Measurements from ENCODE around the gene PTPN21. TPM values are rescaled to one million over a fixed set of nuclear protein-coding genes. Genes with fewer than 3 reads are reported as not detected.

Gene PTPN21
- total and polyA plus RNA-seq, 4 donors = 2.1 to 7.2 (median 3.1) TPM

DNA sequence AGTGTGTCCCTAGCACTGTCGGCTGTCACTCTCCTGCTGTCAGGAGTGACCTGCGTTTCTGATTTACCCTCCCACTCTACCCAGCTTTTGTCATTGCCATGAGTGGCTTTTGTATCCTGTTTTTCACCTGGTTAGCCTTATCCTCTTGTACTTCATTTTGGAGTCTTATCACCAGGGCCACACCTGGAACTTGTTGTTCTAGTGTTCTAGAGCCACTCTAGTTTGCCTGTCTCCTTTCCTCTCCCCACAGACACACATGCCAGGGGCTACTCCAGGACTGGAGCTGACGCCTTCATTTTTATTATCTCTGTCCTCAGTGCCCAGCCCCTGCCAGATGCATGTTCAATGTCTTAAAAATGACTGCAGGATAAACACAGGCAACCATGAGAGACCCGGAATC, 42.2 kb upstream of the PTPN21 start:
- WGBS = 94% methylated on average over 4 of the region's 4 CpGs

More for the DNA sequence above, 42.2 kb upstream of the PTPN21 start:
- H3K27ac ChIP-seq (ENCODE audit: low read depth in 1 of 2, low read length in 2 of 2) = no peak overlapping the region
- H3K9me3 ChIP-seq (ENCODE audit: control insufficient read depth in 4 of 4, low read length in 3 of 4) = no peaks in the 10 kb centered on the region
- no peak overlapping the region for H3K9ac ChIP-seq (ENCODE audit: low read depth in 1 of 2, low read length in 2 of 2)
- DNase-seq (ENCODE audit: low spot score) = no peak
- peaks cover 2 to 61% (median 49%) of the 10 kb centered on the region in 4 donors for H3K36me3 ChIP-seq (ENCODE audit: control insufficient read depth in 4 of 4, insufficient read depth in 3 of 4, low read depth in 1 of 4, low read length in 3 of 4)
- TF ChIP-seq, protein P1, sequence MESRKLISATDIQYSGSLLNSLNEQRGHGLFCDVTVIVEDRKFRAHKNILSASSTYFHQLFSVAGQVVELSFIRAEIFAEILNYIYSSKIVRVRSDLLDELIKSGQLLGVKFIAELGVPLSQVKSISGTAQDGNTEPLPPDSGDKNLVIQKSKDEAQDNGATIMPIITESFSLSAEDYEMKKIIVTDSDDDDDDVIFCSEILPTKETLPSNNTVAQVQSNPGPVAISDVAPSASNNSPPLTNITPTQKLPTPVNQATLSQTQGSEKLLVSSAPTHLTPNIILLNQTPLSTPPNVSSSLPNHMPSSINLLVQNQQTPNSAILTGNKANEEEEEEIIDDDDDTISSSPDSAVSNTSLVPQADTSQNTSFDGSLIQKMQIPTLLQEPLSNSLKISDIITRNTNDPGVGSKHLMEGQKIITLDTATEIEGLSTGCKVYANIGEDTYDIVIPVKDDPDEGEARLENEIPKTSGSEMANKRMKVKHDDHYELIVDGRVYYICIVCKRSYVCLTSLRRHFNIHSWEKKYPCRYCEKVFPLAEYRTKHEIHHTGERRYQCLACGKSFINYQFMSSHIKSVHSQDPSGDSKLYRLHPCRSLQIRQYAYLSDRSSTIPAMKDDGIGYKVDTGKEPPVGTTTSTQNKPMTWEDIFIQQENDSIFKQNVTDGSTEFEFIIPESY (IDR thresholded peaks at IDR 0.05) = no peak
- TF ChIP-seq HNF4A (conservative IDR thresholded peaks at IDR 0.05) (no peak), SP1 (IDR thresholded peaks at IDR 0.05) (no peak), FOXA1 (IDR thresholded peaks at IDR 0.05) (no peak), YY1 (IDR thresholded peaks at IDR 0.05) (no peak), JUND (IDR thresholded peaks at IDR 0.05) (no peak), RAD21 (IDR thresholded peaks at IDR 0.05) (no peak), EGR1 (IDR thresholded peaks at IDR 0.05; ENCODE audit: low read depth in 2 of 2) (no peak), FOXA2 (IDR thresholded peaks at IDR 0.05) (no peak), TAF1 (conservative IDR thresholded peaks at IDR 0.05) (no peak), RXRA (IDR thresholded peaks at IDR 0.05) (no peak), HNF4G (IDR thresholded peaks at IDR 0.05) (no peak), GABPA (IDR thresholded peaks at IDR 0.05 in 1 of 2, conservative IDR thresholded peaks at IDR 0.05 in 1 of 2) (no peak)
- TF ChIP-seq, protein P2, sequence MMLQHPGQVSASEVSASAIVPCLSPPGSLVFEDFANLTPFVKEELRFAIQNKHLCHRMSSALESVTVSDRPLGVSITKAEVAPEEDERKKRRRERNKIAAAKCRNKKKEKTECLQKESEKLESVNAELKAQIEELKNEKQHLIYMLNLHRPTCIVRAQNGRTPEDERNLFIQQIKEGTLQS (IDR thresholded peaks at IDR 0.05) = no peak
- TF ChIP-seq, protein P3, sequence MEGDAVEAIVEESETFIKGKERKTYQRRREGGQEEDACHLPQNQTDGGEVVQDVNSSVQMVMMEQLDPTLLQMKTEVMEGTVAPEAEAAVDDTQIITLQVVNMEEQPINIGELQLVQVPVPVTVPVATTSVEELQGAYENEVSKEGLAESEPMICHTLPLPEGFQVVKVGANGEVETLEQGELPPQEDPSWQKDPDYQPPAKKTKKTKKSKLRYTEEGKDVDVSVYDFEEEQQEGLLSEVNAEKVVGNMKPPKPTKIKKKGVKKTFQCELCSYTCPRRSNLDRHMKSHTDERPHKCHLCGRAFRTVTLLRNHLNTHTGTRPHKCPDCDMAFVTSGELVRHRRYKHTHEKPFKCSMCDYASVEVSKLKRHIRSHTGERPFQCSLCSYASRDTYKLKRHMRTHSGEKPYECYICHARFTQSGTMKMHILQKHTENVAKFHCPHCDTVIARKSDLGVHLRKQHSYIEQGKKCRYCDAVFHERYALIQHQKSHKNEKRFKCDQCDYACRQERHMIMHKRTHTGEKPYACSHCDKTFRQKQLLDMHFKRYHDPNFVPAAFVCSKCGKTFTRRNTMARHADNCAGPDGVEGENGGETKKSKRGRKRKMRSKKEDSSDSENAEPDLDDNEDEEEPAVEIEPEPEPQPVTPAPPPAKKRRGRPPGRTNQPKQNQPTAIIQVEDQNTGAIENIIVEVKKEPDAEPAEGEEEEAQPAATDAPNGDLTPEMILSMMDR (IDR thresholded peaks at IDR 0.05; ENCODE audit: low read depth, low read length, missing input control) = no peak
- TF ChIP-seq, protein P4, sequence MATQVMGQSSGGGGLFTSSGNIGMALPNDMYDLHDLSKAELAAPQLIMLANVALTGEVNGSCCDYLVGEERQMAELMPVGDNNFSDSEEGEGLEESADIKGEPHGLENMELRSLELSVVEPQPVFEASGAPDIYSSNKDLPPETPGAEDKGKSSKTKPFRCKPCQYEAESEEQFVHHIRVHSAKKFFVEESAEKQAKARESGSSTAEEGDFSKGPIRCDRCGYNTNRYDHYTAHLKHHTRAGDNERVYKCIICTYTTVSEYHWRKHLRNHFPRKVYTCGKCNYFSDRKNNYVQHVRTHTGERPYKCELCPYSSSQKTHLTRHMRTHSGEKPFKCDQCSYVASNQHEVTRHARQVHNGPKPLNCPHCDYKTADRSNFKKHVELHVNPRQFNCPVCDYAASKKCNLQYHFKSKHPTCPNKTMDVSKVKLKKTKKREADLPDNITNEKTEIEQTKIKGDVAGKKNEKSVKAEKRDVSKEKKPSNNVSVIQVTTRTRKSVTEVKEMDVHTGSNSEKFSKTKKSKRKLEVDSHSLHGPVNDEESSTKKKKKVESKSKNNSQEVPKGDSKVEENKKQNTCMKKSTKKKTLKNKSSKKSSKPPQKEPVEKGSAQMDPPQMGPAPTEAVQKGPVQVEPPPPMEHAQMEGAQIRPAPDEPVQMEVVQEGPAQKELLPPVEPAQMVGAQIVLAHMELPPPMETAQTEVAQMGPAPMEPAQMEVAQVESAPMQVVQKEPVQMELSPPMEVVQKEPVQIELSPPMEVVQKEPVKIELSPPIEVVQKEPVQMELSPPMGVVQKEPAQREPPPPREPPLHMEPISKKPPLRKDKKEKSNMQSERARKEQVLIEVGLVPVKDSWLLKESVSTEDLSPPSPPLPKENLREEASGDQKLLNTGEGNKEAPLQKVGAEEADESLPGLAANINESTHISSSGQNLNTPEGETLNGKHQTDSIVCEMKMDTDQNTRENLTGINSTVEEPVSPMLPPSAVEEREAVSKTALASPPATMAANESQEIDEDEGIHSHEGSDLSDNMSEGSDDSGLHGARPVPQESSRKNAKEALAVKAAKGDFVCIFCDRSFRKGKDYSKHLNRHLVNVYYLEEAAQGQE (IDR thresholded peaks at IDR 0.05) = no peak
- TF ChIP-seq, protein P5, sequence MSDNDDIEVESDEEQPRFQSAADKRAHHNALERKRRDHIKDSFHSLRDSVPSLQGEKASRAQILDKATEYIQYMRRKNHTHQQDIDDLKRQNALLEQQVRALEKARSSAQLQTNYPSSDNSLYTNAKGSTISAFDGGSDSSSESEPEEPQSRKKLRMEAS (IDR thresholded peaks at IDR 0.05) = no peak
- peaks cover 0 to 2% (median under 1%) of the 10 kb centered on the region in 4 donors for H3K4me1 ChIP-seq (ENCODE audit: control insufficient read depth in 4 of 4, insufficient read depth in 4 of 4, low read length in 3 of 4)
- no peaks in the 10 kb centered on the region for H3K27me3 ChIP-seq (ENCODE audit: control insufficient read depth in 4 of 4, insufficient read depth in 4 of 4, low read length in 3 of 4)
- no peak overlapping the region for H3K4me3 ChIP-seq (ENCODE audit: low read depth in 1 of 3, low read length in 3 of 3)
